A549 (cell line): ENCODE results near the gene ADAMTS16. TPM values are rescaled to one million over a fixed set of nuclear protein-coding genes. Genes with fewer than 3 reads are reported as not detected.

Experiments
- ATAC-seq, 2 experiments: fragments of 200-7000 bp in 1 of 2; fragments of >200 bp in 1 of 2; cut with Nextera tagmentation in 1 of 2; cut with Tn5 transposase in 1 of 2; 3 replicates each; pipeline versions ENCODE4 v1.8.0 to v1.9.1; 2018 to 2020; ENCODE audit warnings: mild to moderate bottlenecking in 1 of 2, moderate library complexity in 1 of 2
- CTCF ChIA-PET: fragments of 300-600 bp; sonication (Branson Sonifier 250); formaldehyde crosslinking; extraction: SDS; loops from one replicate; lab custom pipeline; 2021; ENCODE audit warnings: antibody characterized with exemption, inconsistent platforms; lab: Yijun Ruan, JAX
- POLR2A ChIA-PET: fragments of 350-600 bp; formaldehyde crosslinking; extraction: SDS; loops from one replicate; lab custom pipeline; 2021; ENCODE audit warnings: antibody characterized with exemption, inconsistent platforms; lab: Yijun Ruan, JAX
- DNase-seq, 2 experiments: peaks; one replicate each; pipeline versions ENCODE4 v3.0.0 to v3.0.0-alpha.2; 2011 to 2016; ENCODE audit warnings: low read depth in 1 of 2, low spot score in 1 of 2
- FAIRE-seq: peaks from 2 replicates; lab custom pipeline; 2011; peaks lifted over from hg19 to GRCh38; lab: Jason Lieb, UNC
- H3K27ac ChIP-seq, 2 experiments: fragments of >200 bp; sonication (Bioruptor Twin); formaldehyde crosslinking; 3 replicates each; pipeline ENCODE4 v1.5.1; 2016 to 2017
- H3K4me1 ChIP-seq: fragments of >200 bp; sonication (Bioruptor Twin); formaldehyde crosslinking; 3 replicates; pipeline ENCODE4 v1.6.1; 2016
- H3K4me2 ChIP-seq: fragments of >200 bp; sonication (Bioruptor Twin); formaldehyde crosslinking; 3 replicates; pipeline ENCODE4 v1.6.1; 2016
- H3K4me3 ChIP-seq: fragments of >200 bp; sonication (Bioruptor Twin); formaldehyde crosslinking; 3 replicates; pipeline ENCODE4 v1.5.1; 2016
- H3K9me3 ChIP-seq: fragments of >200 bp; sonication (Bioruptor Twin); formaldehyde crosslinking; 3 replicates; pipeline ENCODE4 v1.6.1; 2016
- CBX2 ChIP-seq: fragments of 200-600 bp; sonication (generic); IDR thresholded peaks from 2 replicates; pipeline ENCODE4 v1.6.1; 2016; ENCODE audit warnings: low read depth, mild to moderate bottlenecking, borderline replicate concordance
- CEBPB ChIP-seq, 2 experiments: fragments of >200 bp in 1 of 2; sonication (Bioruptor Twin) in 1 of 2; formaldehyde crosslinking in 1 of 2; IDR thresholded peaks; 2 replicates each; pipeline ENCODE4 v1.6.1; 2012 to 2016
- CHD4 ChIP-seq: fragments of 200-600 bp; sonication (generic); IDR thresholded peaks from 2 replicates; pipeline ENCODE4 v1.6.1; 2016; ENCODE audit warnings: antibody characterized with exemption, mild to moderate bottlenecking, borderline replicate concordance
- CTCF ChIP-seq: fragments of >200 bp; sonication (Bioruptor Twin); formaldehyde crosslinking; IDR thresholded peaks from 3 replicates; pipeline ENCODE4 v1.5.1; 2016
- E2F6 ChIP-seq: IDR thresholded peaks from 2 replicates; pipeline ENCODE4 v1.6.1; 2012; ENCODE audit warnings: low read depth, borderline replicate concordance
- EHF ChIP-seq: fragments of 250-450 bp; sonication (Bioruptor Pico); IDR thresholded peaks from 2 replicates; pipeline ENCODE4 v1.5.0; 2020; ENCODE audit warnings: mild to moderate bottlenecking
- EHMT2 ChIP-seq: fragments of 200-600 bp; sonication (generic); IDR thresholded peaks from 2 replicates; pipeline ENCODE4 v1.6.1; 2016; ENCODE audit warnings: antibody characterized with exemption, low read depth, mild to moderate bottlenecking, moderate library complexity
- FOXS1 ChIP-seq: fragments of 250-450 bp; sonication (Bioruptor Pico); IDR thresholded peaks from 2 replicates; pipeline ENCODE4 v1.5.0; 2020; ENCODE audit warnings: mild to moderate bottlenecking, moderate library complexity
- MAFK ChIP-seq: fragments of 450-650 bp; IDR thresholded peaks from 2 replicates; pipeline ENCODE4 v1.6.1; 2014; ENCODE audit not compliant: partially characterized antibody
- MAZ ChIP-seq: fragments of 150-350 bp; IDR thresholded peaks from 2 replicates; pipeline ENCODE4 v1.6.1; 2014; ENCODE audit warnings: antibody characterized with exemption, low read depth, low read length, borderline replicate concordance
- NFE2L2 ChIP-seq: fragments of 150-350 bp; conservative IDR thresholded peaks from 2 replicates; pipeline ENCODE4 v1.6.1; 2014; ENCODE audit warnings: low read length
- NPAS2 ChIP-seq: fragments of 250-450 bp; sonication (Bioruptor Pico); IDR thresholded peaks from 2 replicates; pipeline ENCODE4 v1.8.0; 2022; ENCODE audit warnings: mild to moderate bottlenecking, moderate library complexity, borderline replicate concordance
- PHF8 ChIP-seq: fragments of 200-600 bp; sonication (generic); IDR thresholded peaks from 2 replicates; pipeline ENCODE4 v1.6.1; 2016; ENCODE audit warnings: low read depth, mild to moderate bottlenecking, antibody characterized with exemption, moderate library complexity, borderline replicate concordance
- RAD21 ChIP-seq, 2 experiments: fragments of >200 bp in 1 of 2; sonication (Bioruptor Twin) in 1 of 2; formaldehyde crosslinking in 1 of 2; IDR thresholded peaks in 1 of 2; conservative IDR thresholded peaks in 1 of 2; 2 replicates in 1 of 2; 3 replicates in 1 of 2; pipeline ENCODE4 v1.6.1; 2012 to 2018; ENCODE audit warnings: inconsistent platforms in 1 of 2
- RCOR1 ChIP-seq: fragments of 150-350 bp; IDR thresholded peaks from 2 replicates; pipeline ENCODE4 v1.6.1; 2014; ENCODE audit warnings: antibody characterized with exemption, low read length, low read depth
- TFCP2L1 ChIP-seq: fragments of 250-450 bp; sonication (Bioruptor Pico); IDR thresholded peaks from 2 replicates; pipeline ENCODE4 v1.5.0; 2021; ENCODE audit warnings: mild to moderate bottlenecking
- TP53 ChIP-seq: fragments of 250-450 bp; sonication (Bioruptor Pico); IDR thresholded peaks from 2 replicates; pipeline ENCODE4 v1.5.0; 2021; ENCODE audit warnings: mild to moderate bottlenecking, moderate library complexity
- ZC3H11A ChIP-seq: fragments of 450-650 bp; IDR thresholded peaks from 2 replicates; pipeline ENCODE4 v1.6.1; 2014; ENCODE audit warnings: antibody characterized with exemption, mild to moderate bottlenecking
- ZNF302 ChIP-seq: fragments of 250-450 bp; sonication (Bioruptor Pico); IDR thresholded peaks from 2 replicates; pipeline ENCODE4 v1.9.0; 2021; ENCODE audit warnings: inconsistent platforms, mild to moderate bottlenecking, moderate library complexity
- WGBS: methylation state at CpG from one replicate; pipeline ENCODE4 v1.1.6; 2017; ENCODE audit errors: missing lambda C conversion rate; 5-methylcytosine and 5-hydroxymethylcytosine counted together
- polyA plus RNA-seq, 4 experiments: library from polyadenylated mRNA; depleted of rRNA in 3 of 4; stranded (reverse); fragments of >200 nt; fragmentation: RNase III in 1 of 4; extraction: RNeasy Plus Mini Kit Qiagen cat#74134 plus additional on column Dnase treatment in 1 of 4; gene quantifications; 2 replicates in 3 of 4; 3 replicates in 1 of 4; pipeline ENCODE4 v1.2.3, GENCODE V29; 2011 to 2017

ADAMTS16 gene
- polyA plus RNA-seq, 2 of the 4 experiments (the other 2 are of a cell fraction), result 0.71 to 1.0 TPM

GRCh38 chr5:5219541-5219940, 79.4 kb downstream of the ADAMTS16 start:
- H3K4me2 ChIP-seq, result no peak overlapping the region
- CTCF ChIA-PET, result no interaction called here
- POLR2A ChIA-PET, result no interaction called here

GRCh38 chr5:5220901-5221631, 80.9 kb downstream of the ADAMTS16 start:
- Histone ChIP-seq H3K4me3 (no peak overlapping the region), H3K4me2 (no peak overlapping the region), H3K9me3 (no peaks in the 10 kb centered on the region), H3K27ac (no peak overlapping the region), H3K4me1 (no peaks in the 10 kb centered on the region)
- POLR2A ChIA-PET, result no interaction called here
- FAIRE-seq (no peak), ATAC-seq (no peak), DNase-seq (no peak)
- 51% methylated on average over 14 of the region's 14 CpGs for WGBS
- CTCF ChIA-PET, result interaction anchor here (1.6 kb wide), 1 partner anchor 9 kb away, joined by 5 read pairs; no protein-coding TSS in a partner anchor
- TF ChIP-seq EHMT2 (no peak), EHF (no peak), MAZ (no peak), TFCP2L1 (CRISPR knock-in tag) (no peak)

More at GRCh38 chr5:5219541-5219940, 79.4 kb downstream of the ADAMTS16 start:
- 41% methylated on average over 3 of the region's 3 CpGs for WGBS
- no peak overlapping the region for H3K4me3 ChIP-seq
- TF ChIP-seq CBX2, result no peak
- no peak for TF ChIP-seq CEBPB (IDR thresholded peaks at IDR 0.05)
- TF ChIP-seq CTCF, result no peak
- TF ChIP-seq ZNF302 (CRISPR knock-in tag), result no peak
- no peak for TF ChIP-seq CHD4
- no peak for TF ChIP-seq MAFK
- TF ChIP-seq RAD21 (conservative IDR thresholded peaks at IDR 0.05 in 1 of 2, IDR thresholded peaks at IDR 0.05 in 1 of 2), result no peak
- TF ChIP-seq TFCP2L1 (CRISPR knock-in tag), result no peak
- no peak for TF ChIP-seq PHF8
- no peak for TF ChIP-seq NPAS2 (CRISPR knock-in tag)
- TF ChIP-seq RCOR1, result no peak
- H3K27ac ChIP-seq, result no peak overlapping the region
- FAIRE-seq (no peak), DNase-seq (no peak), ATAC-seq (no peak)
- no peaks in the 10 kb centered on the region for H3K9me3 ChIP-seq
- H3K4me1 ChIP-seq, result no peaks in the 10 kb centered on the region

GRCh38 chr5:5221724-5222123, 81.6 kb downstream of the ADAMTS16 start:
- no peak for TF ChIP-seq NFE2L2
- no peak for TF ChIP-seq E2F6
- no peak for TF ChIP-seq MAZ
- TF ChIP-seq TP53 (CRISPR knock-in tag), result no peak
- no peak for TF ChIP-seq CTCF
- TF ChIP-seq CHD4, result no peak
- no peak for TF ChIP-seq ZNF302 (CRISPR knock-in tag)
- no peak for TF ChIP-seq ZC3H11A
- TF ChIP-seq RAD21 (conservative IDR thresholded peaks at IDR 0.05 in 1 of 2, IDR thresholded peaks at IDR 0.05 in 1 of 2), result no peak
- no peak for TF ChIP-seq FOXS1
- no peaks in the 10 kb centered on the region for H3K4me1 ChIP-seq
- FAIRE-seq (no peak), ATAC-seq (no peak), DNase-seq (no peak)
- no peaks in the 10 kb centered on the region for H3K9me3 ChIP-seq
- H3K4me3 ChIP-seq, result no peak overlapping the region
- no peak overlapping the region for H3K4me2 ChIP-seq
- no peak overlapping the region for H3K27ac ChIP-seq
- ChIA-PET POLR2A (no interaction called here), CTCF (interaction anchor here (1.6 kb wide), 1 partner anchor 10 kb away, joined by 5 read pairs; no protein-coding TSS in a partner anchor)
- 34% methylated on average over 4 of the region's 4 CpGs for WGBS
